Activated T-cell treated with anti-CD3 and anti-CD28 coated beads for 4 hours (primary cell): ENCODE measurements around the gene ATE1.
"Not testable (repeated sequence)": the region's sequence is repeated elsewhere in the genome, so short reads cannot be mapped to it uniquely, and the experiment has no call there.

Source experiments
- DNase-seq: peaks from one replicate; pipeline ENCODE4 v3.0.0-alpha.2; 2020

Gene ATE1

GRCh38 chr10:121732656-121733445 is 195.0 kb downstream of the ATE1 start:
- DNase-seq: no peak

GRCh38 chr10:121732172-121732571 is 195.7 kb downstream of the ATE1 start:
- DNase-seq: no peak

GRCh38 chr10:121724282-121724681 is 203.5 kb downstream of the ATE1 start:
- no peak for DNase-seq

- no peak for DNase-seq
Measured at GRCh38 chr10:121722665-121723064, 205.2 kb downstream of the ATE1 start.

- no peak for DNase-seq
Measured at GRCh38 chr10:121721257-121721656, 206.6 kb downstream of the ATE1 start.

- no peak for DNase-seq
Measured at GRCh38 chr10:121715969-121716368, 211.9 kb downstream of the ATE1 start.

GRCh38 chr10:121715076-121715475 is 212.8 kb downstream of the ATE1 start:
- DNase-seq: no peak

- DNase-seq: no peak
Measured at GRCh38 chr10:121713486-121713885, 214.3 kb downstream of the ATE1 start.

- no peak for DNase-seq
Measured at GRCh38 chr10:121710971-121711370, 216.9 kb downstream of the ATE1 start.

GRCh38 chr10:121710207-121710606 is 217.6 kb downstream of the ATE1 start:
- no peak for DNase-seq

GRCh38 chr10:121709675-121710073 is 218.2 kb downstream of the ATE1 start:
- DNase-seq: no peak

GRCh38 chr10:121708728-121709674 is 218.8 kb downstream of the ATE1 start:
- DNase-seq: no peak

- no peak for DNase-seq
Measured at GRCh38 chr10:121702351-121703320, 225.2 kb downstream of the ATE1 start.

GRCh38 chr10:121700416-121700815 is 227.4 kb downstream of the ATE1 start:
- DNase-seq: no peak

- DNase-seq: not testable (repeated sequence)
Measured at GRCh38 chr10:121699703-121700102, 228.1 kb downstream of the ATE1 start.

GRCh38 chr10:121698902-121699301 is 228.9 kb downstream of the ATE1 start:
- DNase-seq: no peak

- DNase-seq: no peak
Measured at GRCh38 chr10:121698336-121698735, 229.5 kb downstream of the ATE1 start.

- no peak for DNase-seq
Measured at GRCh38 chr10:121696854-121697253, 231.0 kb downstream of the ATE1 start.

- DNase-seq: no peak
Measured at GRCh38 chr10:121695731-121696464, 231.9 kb downstream of the ATE1 start.

GRCh38 chr10:121694966-121695643 is 232.7 kb downstream of the ATE1 start:
- no peak for DNase-seq

- DNase-seq: no peak
Measured at GRCh38 chr10:121694327-121694965, 233.4 kb downstream of the ATE1 start.
